HG03571 (cell line): ENCODE data around the gene FAM83C.

Experiments used
- ATAC-seq: cut with Tn5 transposase; IDR thresholded peaks from one replicate; pipeline ENCODE4 v1.9.1; 2021; ENCODE audit not compliant: unreplicated experiment

Gene FAM83C

GRCh38 chr20:35284267-35284991 is 7.8 kb downstream of the FAM83C start, which contains the start of gene EIF6:
EIF6 (minus strand) TSS chr20:35284772; CDS start chr20:35284487, 285 bp downstream.
- ATAC-seq = peak; percentile 72

GRCh38 chr20:35283441-35284266 is 8.6 kb downstream of the FAM83C start:
- no peak for ATAC-seq

- no peak for ATAC-seq
Measured at GRCh38 chr20:35281506-35282101, 10.6 kb downstream of the FAM83C start.

GRCh38 chr20:35280523-35280922 is 11.7 kb downstream of the FAM83C start:
- ATAC-seq = no peak

GRCh38 chr20:35279533-35280174 is 12.6 kb downstream of the FAM83C start:
- ATAC-seq = no peak

GRCh38 chr20:35279040-35279439 is 13.2 kb downstream of the FAM83C start:
- no peak for ATAC-seq

GRCh38 chr20:35277531-35278395 is 14.5 kb downstream of the FAM83C start, which contains the start of gene MMP24OS:
MMP24OS (minus strand) TSS chr20:35278122; CDS start chr20:35277929, 193 bp downstream.
- ATAC-seq = peak; percentile 72

GRCh38 chr20:35277127-35277526 is 15.1 kb downstream of the FAM83C start:
- ATAC-seq = no peak

- ATAC-seq = no peak
Measured at GRCh38 chr20:35276408-35276807, 15.8 kb downstream of the FAM83C start.

GRCh38 chr20:35275741-35276251 is 16.4 kb downstream of the FAM83C start:
- no peak for ATAC-seq

GRCh38 chr20:35274172-35275092 is 17.8 kb downstream of the FAM83C start:
- no peak for ATAC-seq

GRCh38 chr20:35273449-35274171 is 18.6 kb downstream of the FAM83C start:
- ATAC-seq = no peak

GRCh38 chr20:35271904-35272303 is 20.3 kb downstream of the FAM83C start:
- no peak for ATAC-seq

GRCh38 chr20:35271073-35271882 is 20.9 kb downstream of the FAM83C start:
- ATAC-seq = no peak

- ATAC-seq = no peak
Measured at GRCh38 chr20:35270021-35270902, 22.0 kb downstream of the FAM83C start.

- no peak for ATAC-seq
Measured at GRCh38 chr20:35269055-35269781, 23.0 kb downstream of the FAM83C start.
